HepG2 (cell line): Measurements from ENCODE around the gene RPL23. TPM values are rescaled to one million over a fixed set of nuclear protein-coding genes. Genes with fewer than 3 reads are reported as not detected.
A peak's percentile ranks its signal among the peaks of the same experiment; 100 is the strongest.

ENCODE experiments used
- AHR ChIP-seq: IDR thresholded peaks from 2 replicates; pipeline ENCODE4 v1.6.1; 2018; ENCODE audit warnings: missing genetic modification reagents, missing compliant biosample characterization
- BCLAF1 ChIP-seq: fragments of 450-650 bp; IDR thresholded peaks from 2 replicates; pipeline ENCODE4 v1.6.1; 2017; ENCODE audit warnings: mild to moderate bottlenecking
- E2F5 ChIP-seq: sonication (generic); formaldehyde crosslinking; conservative IDR thresholded peaks from 2 replicates; pipeline ENCODE4 v1.4.0; 2020; ENCODE audit warnings: missing genetic modification reagents
- EEA1 ChIP-seq: sonication (generic); formaldehyde crosslinking; IDR thresholded peaks from 2 replicates; pipeline ENCODE4 v1.5.1; 2020; ENCODE audit warnings: mild to moderate bottlenecking, missing genetic modification reagents, borderline replicate concordance
- ELF4 ChIP-seq: sonication (generic); formaldehyde crosslinking; IDR thresholded peaks from 2 replicates; pipeline ENCODE4 v1.5.0; 2020; ENCODE audit warnings: missing genetic modification reagents, mild to moderate bottlenecking, moderate library complexity, borderline replicate concordance
- GABPB1 ChIP-seq: IDR thresholded peaks from 2 replicates; pipeline ENCODE4 v1.6.1; 2016; ENCODE audit warnings: mild to moderate bottlenecking, missing genetic modification reagents, moderate library complexity, missing compliant biosample characterization
- GMEB1 ChIP-seq: sonication (generic); formaldehyde crosslinking; IDR thresholded peaks from 2 replicates; pipeline ENCODE4 v1.5.1; 2020; ENCODE audit warnings: missing genetic modification reagents, mild to moderate bottlenecking, borderline replicate concordance
- HNF4G ChIP-seq, 2 experiments: sonication (generic) in 1 of 2; formaldehyde crosslinking in 1 of 2; IDR thresholded peaks; 2 replicates each; pipeline versions ENCODE4 v1.4.0 to v1.6.1; 2011 to 2020; ENCODE audit warnings: borderline replicate concordance in 2 of 2, low read depth in 2 of 2, mild to moderate bottlenecking in 2 of 2, low read length in 1 of 2, missing genetic modification reagents in 1 of 2, moderate library complexity in 1 of 2
- KAT2B ChIP-seq: fragments of 150-350 bp; IDR thresholded peaks from 2 replicates; pipeline ENCODE4 v1.6.1; 2014; ENCODE audit warnings: low read depth, low read length, borderline replicate concordance
- MED8 ChIP-seq: sonication (generic); formaldehyde crosslinking; IDR thresholded peaks from 2 replicates; pipeline ENCODE4 v1.8.1; 2023; ENCODE audit warnings: mild to moderate bottlenecking, missing genetic modification reagents; ENCODE audit not compliant: insufficient replicate concordance
- MTA1 ChIP-seq: sonication (generic); formaldehyde crosslinking; IDR thresholded peaks from 2 replicates; pipeline ENCODE4 v1.4.0; 2020; ENCODE audit warnings: missing genetic modification reagents, mild to moderate bottlenecking, borderline replicate concordance
- RAD51 ChIP-seq: fragments of 450-650 bp; IDR thresholded peaks from 2 replicates; pipeline ENCODE4 v1.6.1; 2016; ENCODE audit warnings: borderline replicate concordance
- RFXANK ChIP-seq: IDR thresholded peaks from 2 replicates; pipeline ENCODE4 v1.6.1; 2016
- SALL1 ChIP-seq: sonication (generic); formaldehyde crosslinking; IDR thresholded peaks from 2 replicates; pipeline ENCODE4 v1.8.0; 2022; ENCODE audit warnings: mild to moderate bottlenecking, missing genetic modification reagents
- SP1 ChIP-seq, 2 experiments: fragments of 450-650 bp in 1 of 2; sonication (generic) in 1 of 2; formaldehyde crosslinking in 1 of 2; IDR thresholded peaks; 2 replicates each; pipeline versions ENCODE4 v1.4.0 to v1.6.1; 2016 to 2020; ENCODE audit warnings: missing genetic modification reagents in 1 of 2
- SRF ChIP-seq: IDR thresholded peaks from 2 replicates; pipeline ENCODE4 v1.6.1; 2011; ENCODE audit warnings: mild to moderate bottlenecking, low read depth, low read length, moderate library complexity
- TSC22D2 ChIP-seq: sonication (generic); formaldehyde crosslinking; IDR thresholded peaks from 2 replicates; pipeline ENCODE4 v1.5.1; 2020; ENCODE audit warnings: missing genetic modification reagents, mild to moderate bottlenecking, borderline replicate concordance
- ZNF260 ChIP-seq: sonication (generic); formaldehyde crosslinking; IDR thresholded peaks from 2 replicates; pipeline ENCODE4 v1.4.0; 2020; ENCODE audit warnings: missing genetic modification reagents, low read depth, mild to moderate bottlenecking, borderline replicate concordance
- ZNF569 ChIP-seq: sonication (generic); formaldehyde crosslinking; IDR thresholded peaks from 2 replicates; pipeline ENCODE4 v1.5.0; 2020; ENCODE audit warnings: mild to moderate bottlenecking, missing genetic modification reagents, moderate library complexity, borderline replicate concordance
- ZNF615 ChIP-seq: sonication (generic); formaldehyde crosslinking; IDR thresholded peaks from 2 replicates; pipeline ENCODE4 v1.5.0; 2020; ENCODE audit warnings: mild to moderate bottlenecking, missing genetic modification reagents, borderline replicate concordance
- ZNF672 ChIP-seq: sonication (generic); formaldehyde crosslinking; IDR thresholded peaks from 2 replicates; pipeline ENCODE4 v1.8.1; 2022; ENCODE audit warnings: missing genetic modification reagents
- ZNF703 ChIP-seq: sonication (generic); formaldehyde crosslinking; IDR thresholded peaks from 2 replicates; pipeline ENCODE4 v1.5.1; 2020; ENCODE audit warnings: missing genetic modification reagents, mild to moderate bottlenecking, moderate library complexity, borderline replicate concordance
- ZSCAN21 ChIP-seq: sonication (generic); formaldehyde crosslinking; IDR thresholded peaks from 2 replicates; pipeline ENCODE4 v1.8.0; 2022; ENCODE audit warnings: mild to moderate bottlenecking, missing genetic modification reagents, moderate library complexity, borderline replicate concordance
- ZZZ3 ChIP-seq: sonication (generic); formaldehyde crosslinking; IDR thresholded peaks from 2 replicates; pipeline ENCODE4 v1.4.0; 2020; ENCODE audit warnings: missing genetic modification reagents, mild to moderate bottlenecking, borderline replicate concordance
- polyA plus RNA-seq, 8 experiments: library from polyadenylated mRNA; depleted of rRNA in 3 of 8; stranded (reverse) in 7 of 8; unstranded in 1 of 8; fragments of >200 nt; fragmentation: Illumina TruSeq in 4 of 8; extraction: Trizol in 4 of 8; gene quantifications; 2 replicates each; pipeline versions ENCODE4 v1.2.1 to v1.2.3, GENCODE V29; 2011 to 2016; ENCODE audit warnings: low read depth in 4 of 8, missing spikeins in 1 of 8, mixed read lengths in 1 of 8; ENCODE audit not compliant: insufficient read depth in 1 of 8
- total RNA-seq, 5 experiments: library from RNA; depleted of rRNA; stranded (reverse); fragments of >200 nt; fragmentation: Illumina TruSeq; extraction: Trizol; gene quantifications; 2 replicates each; pipeline ENCODE4 v1.2.3, GENCODE V29; 2016; ENCODE audit warnings: low read depth in 1 of 5

RPL23 gene
- total and polyA plus RNA-seq, 2 of the 13 experiments (the other 11 are each of a cell fraction or from before 2014, with no cell fraction given), result 2,790 to 4,860 TPM

GRCh38 chr17:38871247-38872015 lies 17.9 kb upstream of the RPL23 start (continued):
- no peak; the same call in 1 of the 2 replicates for TF ChIP-seq GABPB1 (CRISPR knock-in tag)
- no peak for TF ChIP-seq TSC22D2
- TF ChIP-seq SP1 (IDR thresholded peaks at IDR 0.05), result no peak
- TF ChIP-seq SP1 (CRISPR knock-in tag; IDR thresholded peaks at IDR 0.05), result peak; percentile 66
- peak; percentile 48; the same call in 1 of the 2 replicates for TF ChIP-seq ZNF615 (CRISPR knock-in tag)
- TF ChIP-seq MTA1 (CRISPR knock-in tag), result peak; percentile 83
- peak; percentile 6 for TF ChIP-seq MED8
- TF ChIP-seq E2F5, result no peak
- TF ChIP-seq ZNF703, result no peak
- peak; percentile 59; the same call in 1 of the 2 replicates for TF ChIP-seq AHR
- TF ChIP-seq ZZZ3 (CRISPR knock-in tag), result peak; percentile 56; the same call in 1 of the 2 replicates
- TF ChIP-seq SRF, result no peak
- no peak for TF ChIP-seq ZNF569
- no peak for TF ChIP-seq ELF4
- TF ChIP-seq ZNF672 (CRISPR knock-in tag), result no peak
- peak; percentile 76; the same call in 1 of the 2 replicates for TF ChIP-seq RFXANK (CRISPR knock-in tag)
- TF ChIP-seq ZNF260 (CRISPR knock-in tag), result no peak
- no peak for TF ChIP-seq ZSCAN21
- TF ChIP-seq BCLAF1, result no peak
- peak; percentile 98 for TF ChIP-seq HNF4G (IDR thresholded peaks at IDR 0.05; ENCODE audit: borderline replicate concordance, low read depth, low read length)
- peak; percentile 95 for TF ChIP-seq HNF4G (CRISPR knock-in tag; IDR thresholded peaks at IDR 0.05; ENCODE audit: borderline replicate concordance, low read depth)
- TF ChIP-seq SALL1, result peak; percentile 85
- no peak; the same call in 1 of the 2 replicates for TF ChIP-seq GMEB1 (CRISPR knock-in tag)
- TF ChIP-seq EEA1 (CRISPR knock-in tag), result no peak
- TF ChIP-seq KAT2B, result no peak
- no peak for TF ChIP-seq RAD51
